Measurements from ENCODE around the gene TNFRSF25. TPM values are rescaled to one million over a fixed set of nuclear protein-coding genes. Genes with fewer than 3 reads are reported as not detected.

The TNFRSF25 gene
- total and polyA plus RNA-seq, 9 of the 15 experiments (the other 6 are each of a cell fraction or from before 2014, with no cell fraction given) = 0.24 to 0.49 TPM; not detected in 7

- TF ChIP-seq EP400 (IDR thresholded peaks at IDR 0.05) (no peak), HDAC3 (IDR thresholded peaks at IDR 0.05; ENCODE audit: borderline replicate concordance, partially characterized antibody) (no peak), CBFA2T2 (conservative IDR thresholded peaks at IDR 0.05) (no peak), SFPQ (IDR thresholded peaks at IDR 0.05; ENCODE audit: low read depth, low read length) (no peak)
Observed at GRCh38 chr1:6460301-6461050, 5.5 kb downstream of the TNFRSF25 start (continued).

- Histone ChIP-seq H3K9me1 (ENCODE audit: control insufficient read depth, insufficient read depth, low read length) (no peaks in the 10 kb centered on the region), H3K27me3 (ENCODE audit: control insufficient read depth in 2 of 2, insufficient read depth in 2 of 2, low read length in 2 of 2) (peaks cover 52 to 75% of the 10 kb centered on the region in 2 experiments), H3K36me3 (ENCODE audit: control insufficient read depth, insufficient read depth, low read length) (no peaks in the 10 kb centered on the region), H3K4me2 (ENCODE audit: insufficient read depth, low read length) (no peak overlapping the region), H4K20me1 (replicated peaks; ENCODE audit: control insufficient read depth, insufficient read depth, low read length) (peaks cover 23% of the 10 kb centered on the region), H2AFZ (ENCODE audit: low read depth, low read length) (no peak overlapping the region), H3K4me3 (no peak overlapping the region), H3K4me1 (replicated peaks in 1 of 2; ENCODE audit: control insufficient read depth in 2 of 2, insufficient read depth in 2 of 2, low read length in 2 of 2) (peaks cover 0 to 47% of the 10 kb centered on the region in 2 experiments; a peak in 2 of 5 replicates), H3K9ac (ENCODE audit: insufficient read depth in 1 of 2, low read depth in 2 of 2, low read length in 2 of 2) (peak overlapping the region in 1 of 2 experiments; percentile 50; a peak in 1 of 4 replicates), H3K27ac (ENCODE audit: extremely low read depth, low read depth, low read length) (no peak overlapping the region), H3K79me2 (ENCODE audit: control insufficient read depth, insufficient read depth, low read length) (no peaks in the 10 kb centered on the region), H3K9me3 (replicated peaks; ENCODE audit: control insufficient read depth, insufficient read depth, low read depth, low read length) (no peaks in the 10 kb centered on the region)
- TF ChIP-seq PHF8 (IDR thresholded peaks at IDR 0.05; ENCODE audit: borderline replicate concordance, low read length) = no peak
- TF ChIP-seq PCBP1 (IDR thresholded peaks at IDR 0.05; ENCODE audit: low read depth, low read length, poor library complexity, severe bottlenecking) = peak; percentile 69
- TF ChIP-seq PTRF (tag; IDR thresholded peaks at IDR 0.05) = no peak
- TF ChIP-seq FOXP1 (CRISPR knock-in tag; IDR thresholded peaks at IDR 0.05) = 0 out of 2 replicates have a peak, but pooled peaks have one; percentile 39
- in situ Hi-C loops (cut with MboI) (no loop called here), intact Hi-C loops (cut with micrococcal nuclease) (no loop called here)
- no TSS peak for BruUV-seq (replicated peaks)
- WGBS (ENCODE audit: insufficient coverage, low coverage, missing lambda C conversion rate) = 4% methylated on average over 18 of the region's 18 CpGs
- POLR2A ChIA-PET = interaction anchor here (0.7 kb wide), 1 partner anchor 9 kb away, joined by 3 read pairs; no protein-coding TSS in a partner anchor
- peak in 3 of 4 experiments; percentile 38 to 58 (median 50) for DNase-seq (ENCODE audit: extremely low read depth in 1 of 4, low spot score in 3 of 4)
- ATAC-seq = peak; percentile 19; the same call in 2 of the 3 replicates
- CTCF ChIA-PET (ENCODE audit: low intra/inter-chr PET ratio) = no interaction called here
- FAIRE-seq = no peak
Observed at GRCh38 chr1:6459850-6460265, 6.1 kb downstream of the TNFRSF25 start.
